CD4-positive, alpha-beta T cell (primary cell): ENCODE data around the gene ZFP36L2. TPM values are rescaled to one million over a fixed set of nuclear protein-coding genes. Genes with fewer than 3 reads are reported as not detected.

ENCODE experiments used
- ATAC-seq: fragments of 200-7000 bp; cut with Tn5 transposase; one replicate; pipeline ENCODE4 v1.10.0; 2022; ENCODE audit warnings: mild to moderate bottlenecking; ENCODE audit not compliant: poor library complexity
- CTCF ChIA-PET: fragments of 350-600 bp; sonication (Branson Sonifier 250); formaldehyde crosslinking; loops from one replicate; lab custom pipeline; 2021; ENCODE audit warnings: antibody characterized with exemption, inconsistent platforms; lab: Charles Lee
- POLR2A ChIA-PET: fragments of 350-600 bp; sonication (Branson Sonifier 250); formaldehyde crosslinking; loops from one replicate; lab custom pipeline; 2021; ENCODE audit warnings: antibody characterized with exemption, inconsistent platforms; lab: Charles Lee
- DNase-seq, 14 experiments: peaks; one replicate each; pipeline ENCODE4 v3.0.0-alpha.2; 2013 to 2020; ENCODE audit warnings: mixed read lengths in 2 of 14
- H3K27ac ChIP-seq, 2 donors: one replicate each; pipeline versions ENCODE4 v1.5.1 to v1.7.0; 2013; ENCODE audit warnings: low read length in 2 of 2, low read depth in 1 of 2, mild to moderate bottlenecking in 1 of 2
- H3K27me3 ChIP-seq, 2 experiments: 1 replicate in 1 of 2; 2 replicates in 1 of 2; pipeline versions ENCODE4 v1.6.1 to v1.7.0; 2013; ENCODE audit warnings: low read length in 2 of 2, control low read depth in 1 of 2, mild to moderate bottlenecking in 1 of 2, moderate library complexity in 1 of 2; ENCODE audit not compliant: insufficient read depth in 2 of 2, control insufficient read depth in 1 of 2
- H3K36me3 ChIP-seq: one replicate; pipeline ENCODE4 v1.6.1; 2013; ENCODE audit warnings: low read length, control low read depth; ENCODE audit not compliant: insufficient read depth
- H3K4me1 ChIP-seq: one replicate; pipeline ENCODE4 v1.6.1; 2013; ENCODE audit warnings: low read length, control low read depth; ENCODE audit not compliant: insufficient read depth
- H3K4me3 ChIP-seq: one replicate; pipeline ENCODE4 v1.5.1; 2013; ENCODE audit warnings: mild to moderate bottlenecking, low read length, moderate library complexity
- H3K9me3 ChIP-seq, 2 experiments: 1 replicate in 1 of 2; 2 replicates in 1 of 2; pipeline versions ENCODE4 v1.6.1 to v1.7.0; 2013; ENCODE audit warnings: low read length in 2 of 2, mild to moderate bottlenecking in 2 of 2, control low read depth in 1 of 2, moderate library complexity in 1 of 2; ENCODE audit not compliant: control insufficient read depth in 1 of 2, insufficient read depth in 1 of 2
- H3K27ac Mint-ChIP-seq: one replicate; pipeline ENCODE4 v1.8.0; 2020; ENCODE audit warnings: mixed read lengths
- H3K27me3 Mint-ChIP-seq: one replicate; pipeline ENCODE4 v1.8.0; 2021; ENCODE audit warnings: mixed read lengths
- H3K36me3 Mint-ChIP-seq: one replicate; pipeline ENCODE4 v1.8.0; 2021; ENCODE audit warnings: low read depth, mixed read lengths
- H3K4me1 Mint-ChIP-seq: one replicate; pipeline ENCODE4 v1.8.0; 2021; ENCODE audit warnings: low read depth, mixed read lengths
- H3K4me3 Mint-ChIP-seq: one replicate; pipeline ENCODE4 v1.8.0; 2020; ENCODE audit warnings: mild to moderate bottlenecking, mixed read lengths
- H3K9me3 Mint-ChIP-seq: one replicate; pipeline ENCODE4 v1.8.0; 2020; ENCODE audit warnings: mixed read lengths
- CTCF ChIP-seq: fragments of 200-600 bp; IDR thresholded peaks from one replicate; pipeline ENCODE4 v1.8.0; 2022; ENCODE audit warnings: antibody characterized with exemption, mild to moderate bottlenecking
- intact Hi-C, 2 experiments: fragments of 100-400 bp; cut with DNase I in 1 of 2; cut with micrococcal nuclease in 1 of 2; formaldehyde crosslinking; loops; one replicate each; pipeline versions ENCODE4 v1.15.1 to v1.9.0; 2023 to 2025; cut with DNase I, micrococcal nuclease
- total RNA-seq, 174 experiments: library from RNA in 2 of 174; stranded (reverse) in 2 of 174; gene quantifications; one replicate each; pipeline ENCODE4 v1.2.3 and lab custom pipeline; 2021 to 2026

ZFP36L2 gene
- total RNA-seq, 2 experiments from 2014 or later: 1,602 to 1,631 TPM

DNA sequence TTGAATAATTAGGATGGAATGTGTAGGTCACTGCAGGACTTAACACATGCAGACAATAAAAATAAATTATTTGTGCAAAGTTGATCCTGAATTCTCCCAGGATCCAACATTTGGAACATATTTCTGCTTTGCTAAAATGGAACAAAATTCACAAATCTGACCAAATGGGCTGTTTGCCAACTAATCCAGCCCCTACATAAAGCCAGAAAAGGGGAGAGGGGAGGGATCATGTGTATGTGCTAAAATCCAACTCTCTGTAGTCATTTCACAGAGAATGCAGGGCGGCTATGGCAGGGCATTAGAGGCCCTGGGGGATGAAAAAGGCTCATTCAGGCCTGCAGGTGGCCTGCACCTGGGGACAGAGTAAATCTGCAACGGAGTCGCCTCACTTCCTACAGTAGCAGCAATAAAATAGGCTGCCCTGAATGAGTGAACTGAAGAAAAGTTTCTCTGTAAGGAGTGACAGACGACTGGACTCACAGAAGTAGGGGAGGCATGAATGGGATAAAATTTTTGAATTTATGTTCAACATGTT lies 4.0 kb upstream of the ZFP36L2 start:
- CTCF ChIA-PET: interaction anchor here (1.5 to 13.6 kb wide), 5 partner anchors 10 to 255 kb away, joined by 8 to 303 read pairs (median 11); no protein-coding TSS in a partner anchor
- Histone ChIP-seq H3K27ac (no peak overlapping the region), H3K4me3 (no peak overlapping the region), H3K36me3 (peaks cover 30% of the 10 kb centered on the region), H3K9me3 (no peaks in the 10 kb centered on the region), H3K27me3 (no peaks in the 10 kb centered on the region), H3K4me1 (peaks cover 26% of the 10 kb centered on the region)
- POLR2A ChIA-PET: interaction anchor here (9.1 to 21.5 kb wide), 4 partner anchors 15 to 94 kb away, joined by 154 to 1478 read pairs (median 648); no protein-coding TSS in a partner anchor
- peak overlapping the region; percentile 98 for H3K27ac Mint-ChIP-seq
- ATAC-seq: no peak
- no peak overlapping the region for H3K4me3 Mint-ChIP-seq
- H3K27me3 Mint-ChIP-seq: no peaks in the 10 kb centered on the region
- H3K4me1 Mint-ChIP-seq: peaks cover 22% of the 10 kb centered on the region
- H3K9me3 Mint-ChIP-seq: no peaks in the 10 kb centered on the region
- DNase-seq: no peak
- intact Hi-C loops: loop anchor here in 1 of 2 experiments (2.0 to 10.0 kb wide), 4 partner anchors 163 to 406 kb away; no protein-coding TSS in a partner anchor
- TF ChIP-seq CTCF: no peak
- H3K36me3 Mint-ChIP-seq: peaks cover 48% of the 10 kb centered on the region

GRCh38 chr2:43228756-43229659 lies 2.6 kb upstream of the ZFP36L2 start:
- H3K36me3 ChIP-seq: peaks cover 38% of the 10 kb centered on the region
- DNase-seq (peak in 3 of 14 experiments; percentile 59 to 72 (median 70)), ATAC-seq (peak; percentile 12)
- Mint-ChIP-seq H3K9me3 (no peaks in the 10 kb centered on the region), H3K27ac (peak overlapping the region; percentile 98), H3K4me1 (peaks cover 22% of the 10 kb centered on the region), H3K27me3 (peaks cover 4% of the 10 kb centered on the region), H3K36me3 (peaks cover 62% of the 10 kb centered on the region), H3K4me3 (peak overlapping the region; percentile 77)
- ChIA-PET CTCF (interaction anchor here (0.6 to 13.6 kb wide), 25 partner anchors 9 to 282 kb away, joined by 3 to 303 read pairs (median 4); no protein-coding TSS in a partner anchor), POLR2A (interaction anchor here (0.7 to 21.5 kb wide), 13 partner anchors 11 to 419 kb away, joined by 3 to 1478 read pairs (median 5); no protein-coding TSS in a partner anchor)
- no peaks in the 10 kb centered on the region for H3K9me3 ChIP-seq
- intact Hi-C loops: loop anchor here (1.0 to 5.0 kb wide), 10 partner anchors 54 to 308 kb away; no protein-coding TSS in a partner anchor
- H3K27me3 ChIP-seq: no peaks in the 10 kb centered on the region
- H3K4me1 ChIP-seq: peaks cover 26% of the 10 kb centered on the region
- H3K27ac ChIP-seq: peak overlapping the region; percentile 78 to 84
- TF ChIP-seq CTCF: peak; percentile 85
- H3K4me3 ChIP-seq: peak overlapping the region; percentile 97

DNA sequence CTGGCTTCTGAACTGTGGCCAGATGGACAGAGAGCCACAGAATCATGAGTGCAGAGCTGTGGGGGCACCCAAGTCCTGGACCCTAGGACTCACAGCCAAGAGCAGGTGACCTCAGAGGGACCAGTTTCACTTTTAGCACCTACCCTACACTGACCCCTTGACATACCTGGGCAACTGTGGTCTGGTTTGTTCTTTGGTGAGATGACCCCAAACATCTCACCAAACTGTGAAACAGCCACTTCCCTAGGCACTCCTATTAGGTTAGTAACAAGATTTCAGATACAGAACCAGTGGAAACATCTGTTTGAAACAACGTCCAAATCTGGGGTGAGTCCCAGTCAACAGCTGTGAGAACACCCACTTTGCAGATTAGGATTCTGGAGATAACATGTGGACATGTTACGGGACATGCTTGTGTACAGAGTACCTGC lies 1.9 kb upstream of the ZFP36L2 start:
- H3K27ac ChIP-seq: peak overlapping the region; percentile 78 to 84
- DNase-seq (peak in 3 of 14 experiments; percentile 34 to 37 (median 37)), ATAC-seq (no peak)
- Mint-ChIP-seq H3K27me3 (peaks cover 9% of the 10 kb centered on the region), H3K36me3 (peaks cover 68% of the 10 kb centered on the region), H3K27ac (peak overlapping the region; percentile 98), H3K4me1 (peaks cover 22% of the 10 kb centered on the region), H3K9me3 (no peaks in the 10 kb centered on the region), H3K4me3 (peak overlapping the region; percentile 77)
- H3K4me3 ChIP-seq: peak overlapping the region; percentile 97
- intact Hi-C loops: loop anchor here in 1 of 2 experiments (2.0 to 5.0 kb wide), 6 partner anchors 54 to 309 kb away; no protein-coding TSS in a partner anchor
- no peaks in the 10 kb centered on the region for H3K9me3 ChIP-seq
- CTCF ChIA-PET: interaction anchor here (1.1 to 13.6 kb wide), 13 partner anchors 10 to 419 kb away, joined by 3 to 303 read pairs (median 9); no protein-coding TSS in a partner anchor
- H3K27me3 ChIP-seq: no peaks in the 10 kb centered on the region
- peaks cover 44% of the 10 kb centered on the region for H3K36me3 ChIP-seq
- POLR2A ChIA-PET: interaction anchor here (0.8 to 21.5 kb wide), 10 partner anchors 12 to 418 kb away, joined by 3 to 1478 read pairs (median 10); no protein-coding TSS in a partner anchor
- peaks cover 26% of the 10 kb centered on the region for H3K4me1 ChIP-seq
- no peak for TF ChIP-seq CTCF
